ENCODE results near the gene NCKAP5.
A peak's percentile ranks its signal among the peaks of the same experiment; 100 is the strongest.

Gene NCKAP5

DNA sequence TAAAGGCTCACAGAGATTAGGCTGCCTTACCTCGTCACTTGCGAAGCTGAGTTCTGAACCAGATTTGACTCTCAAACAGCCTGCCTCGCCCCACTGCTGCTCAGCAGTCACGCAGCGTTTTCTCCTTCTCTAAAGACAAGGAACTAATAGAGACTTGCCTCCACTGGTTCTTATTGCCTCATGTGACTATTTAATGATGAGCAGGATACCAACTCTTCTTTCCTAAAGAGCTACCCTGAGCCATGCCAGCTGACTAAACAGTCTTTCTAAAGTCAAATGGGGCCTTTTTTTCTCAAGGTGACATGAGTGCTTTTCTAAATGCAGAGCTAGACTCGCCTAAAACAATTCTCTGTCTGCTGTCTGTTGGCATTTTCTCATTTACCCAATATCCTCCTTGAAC lies 147.5 kb downstream of the NCKAP5 start:
- Histone ChIP-seq H3K4me2 (ENCODE audit: insufficient read depth, low read length, poor library complexity, severe bottlenecking) (no peak overlapping the region), H2BK12ac (ENCODE audit: low read length) (no peak overlapping the region), H3K27me3 (ENCODE audit: control insufficient read depth in 3 of 3, insufficient read depth in 3 of 3, low read depth in 1 of 3, low read length in 3 of 3) (no peaks in the 10 kb centered on the region), H3K23ac (ENCODE audit: low read depth, low read length, poor library complexity) (no peak overlapping the region), H3K4me3 (ENCODE audit: low read length in 2 of 2) (no peak overlapping the region), H3K9ac (ENCODE audit: low read depth, low read length, poor library complexity) (no peak overlapping the region), H4K91ac (ENCODE audit: low read depth, low read length, poor library complexity) (no peak overlapping the region), H2AFZ (ENCODE audit: low read length) (no peak overlapping the region), H3K27ac (replicated peaks; ENCODE audit: low read length) (no peak overlapping the region), H2AK5ac (ENCODE audit: low read depth, low read length) (no peak overlapping the region), H3K14ac (ENCODE audit: low read length) (no peak overlapping the region), H3K4ac (ENCODE audit: low read length) (no peak overlapping the region), H4K8ac (ENCODE audit: low read depth, low read length) (no peak overlapping the region), H3K4me1 (ENCODE audit: control insufficient read depth in 2 of 2, insufficient read depth in 1 of 2, low read depth in 1 of 2, low read length in 2 of 2) (peaks cover 25 to 79% of the 10 kb centered on the region in 2 donors), H3K79me1 (ENCODE audit: low read depth, low read length) (no peaks in the 10 kb centered on the region), H2BK5ac (ENCODE audit: low read length) (no peak overlapping the region), H2BK15ac (ENCODE audit: low read length) (no peak overlapping the region), H3K36me3 (replicated peaks in 1 of 2; ENCODE audit: control insufficient read depth in 2 of 2, insufficient read depth in 2 of 2, low read length in 2 of 2) (no peaks in the 10 kb centered on the region), H3K18ac (ENCODE audit: low read length) (no peak overlapping the region), H2BK120ac (ENCODE audit: low read depth, low read length) (no peak overlapping the region), H3K9me3 (replicated peaks in 1 of 2; ENCODE audit: control insufficient read depth in 2 of 2, insufficient read depth in 1 of 2, low read depth in 1 of 2, low read length in 2 of 2) (no peaks in the 10 kb centered on the region)
- no peak for DNase-seq (ENCODE audit: low spot score)
- WGBS, 2 donors (ENCODE audit: extremely low coverage in 2 of 2, insufficient read length in 2 of 2, insufficient replicate concordance in 1 of 2): no CpG with 5 or more reads among the region's 6 CpGs

DNA sequence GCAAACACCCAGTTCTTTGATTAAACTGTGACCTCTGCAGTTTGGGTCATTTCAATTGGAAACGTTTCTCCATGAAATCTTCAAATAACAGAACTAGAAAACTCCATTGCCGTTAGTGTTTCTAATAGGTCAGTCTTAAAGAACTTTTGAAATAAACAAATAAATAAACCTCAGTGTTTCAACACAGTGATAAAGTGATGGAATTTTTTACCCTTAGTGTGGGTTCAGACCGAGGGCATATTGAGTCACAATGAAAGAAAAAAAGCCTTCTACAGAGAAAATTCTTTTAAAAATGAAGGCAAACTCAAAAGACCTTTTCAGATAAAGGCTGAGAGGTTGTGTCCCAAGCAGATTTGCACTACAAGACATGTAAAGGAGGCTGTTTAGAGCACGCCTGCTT lies 149.6 kb downstream of the NCKAP5 start:
- Histone ChIP-seq H2BK15ac (ENCODE audit: low read length) (no peak overlapping the region), H2BK120ac (ENCODE audit: low read depth, low read length) (no peak overlapping the region), H3K4ac (ENCODE audit: low read length) (no peak overlapping the region), H3K79me1 (ENCODE audit: low read depth, low read length) (no peaks in the 10 kb centered on the region), H3K18ac (ENCODE audit: low read length) (no peak overlapping the region), H3K14ac (ENCODE audit: low read length) (no peak overlapping the region), H3K27ac (replicated peaks; ENCODE audit: low read length) (no peak overlapping the region), H3K4me3 (ENCODE audit: low read length in 2 of 2) (no peak overlapping the region), H2AFZ (ENCODE audit: low read length) (no peak overlapping the region), H2BK12ac (ENCODE audit: low read length) (no peak overlapping the region), H3K4me1 (ENCODE audit: control insufficient read depth in 2 of 2, insufficient read depth in 1 of 2, low read depth in 1 of 2, low read length in 2 of 2) (peaks cover 23 to 83% of the 10 kb centered on the region in 2 donors), H4K91ac (ENCODE audit: low read depth, low read length, poor library complexity) (no peak overlapping the region), H3K36me3 (replicated peaks in 1 of 2; ENCODE audit: control insufficient read depth in 2 of 2, insufficient read depth in 2 of 2, low read length in 2 of 2) (peaks cover 0 to 10% of the 10 kb centered on the region in 2 donors), H3K9me3 (replicated peaks in 1 of 2; ENCODE audit: control insufficient read depth in 2 of 2, insufficient read depth in 1 of 2, low read depth in 1 of 2, low read length in 2 of 2) (no peaks in the 10 kb centered on the region), H2BK5ac (ENCODE audit: low read length) (no peak overlapping the region), H3K4me2 (ENCODE audit: insufficient read depth, low read length, poor library complexity, severe bottlenecking) (no peak overlapping the region), H4K8ac (ENCODE audit: low read depth, low read length) (no peak overlapping the region), H3K27me3 (ENCODE audit: control insufficient read depth in 3 of 3, insufficient read depth in 3 of 3, low read depth in 1 of 3, low read length in 3 of 3) (no peaks in the 10 kb centered on the region), H3K9ac (ENCODE audit: low read depth, low read length, poor library complexity) (no peak overlapping the region), H3K23ac (ENCODE audit: low read depth, low read length, poor library complexity) (no peak overlapping the region), H2AK5ac (ENCODE audit: low read depth, low read length) (no peak overlapping the region)
- WGBS, 2 donors (ENCODE audit: extremely low coverage in 2 of 2, insufficient read length in 2 of 2, insufficient replicate concordance in 1 of 2): no CpG with 5 or more reads among the region's 4 CpGs
- no peak for DNase-seq (ENCODE audit: low spot score)

DNA sequence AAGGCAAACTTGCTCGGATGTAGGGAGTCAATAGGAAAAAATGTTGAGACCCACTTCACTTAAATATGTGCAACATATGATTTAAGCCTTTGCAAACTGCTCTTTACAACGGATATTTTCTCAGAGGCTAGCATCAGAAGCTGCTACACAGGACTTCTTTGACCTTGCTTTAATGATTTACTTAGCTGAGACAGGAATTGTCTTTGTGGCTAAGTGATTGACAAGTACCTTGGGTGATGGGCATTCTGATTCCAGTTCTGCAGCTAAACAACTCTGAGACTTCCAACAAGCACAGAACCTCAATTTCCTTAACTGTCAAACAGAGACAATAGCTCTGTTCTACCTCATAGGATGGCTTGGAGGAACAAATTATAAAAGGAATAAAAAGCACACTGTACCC lies 150.2 kb downstream of the NCKAP5 start:
- no peak overlapping the region for H3K4me2 ChIP-seq (ENCODE audit: insufficient read depth, low read length, poor library complexity, severe bottlenecking)
- no CpG with 5 or more reads among the region's 2 CpGs for WGBS, 2 donors (ENCODE audit: extremely low coverage in 2 of 2, insufficient read length in 2 of 2, insufficient replicate concordance in 1 of 2)
- H3K79me1 ChIP-seq (ENCODE audit: low read depth, low read length): no peaks in the 10 kb centered on the region
- H3K23ac ChIP-seq (ENCODE audit: low read depth, low read length, poor library complexity): no peak overlapping the region
- H3K9me3 ChIP-seq (replicated peaks in 1 of 2; ENCODE audit: control insufficient read depth in 2 of 2, insufficient read depth in 1 of 2, low read depth in 1 of 2, low read length in 2 of 2): no peaks in the 10 kb centered on the region
- no peak overlapping the region for H3K18ac ChIP-seq (ENCODE audit: low read length)
- H3K4me3 ChIP-seq (ENCODE audit: low read length in 2 of 2): no peak overlapping the region
- no peak overlapping the region for H3K27ac ChIP-seq (replicated peaks; ENCODE audit: low read length)
- no peak overlapping the region for H2BK120ac ChIP-seq (ENCODE audit: low read depth, low read length)
- DNase-seq (ENCODE audit: low spot score): no peak
- H3K36me3 ChIP-seq (replicated peaks in 1 of 2; ENCODE audit: control insufficient read depth in 2 of 2, insufficient read depth in 2 of 2, low read length in 2 of 2): peaks cover 0 to 15% of the 10 kb centered on the region in 2 donors
- H2BK12ac ChIP-seq (ENCODE audit: low read length): no peak overlapping the region
- no peak overlapping the region for H3K14ac ChIP-seq (ENCODE audit: low read length)
- no peak overlapping the region for H2BK15ac ChIP-seq (ENCODE audit: low read length)
- H3K27me3 ChIP-seq (ENCODE audit: control insufficient read depth in 3 of 3, insufficient read depth in 3 of 3, low read depth in 1 of 3, low read length in 3 of 3): no peaks in the 10 kb centered on the region
- no peak overlapping the region for H3K9ac ChIP-seq (ENCODE audit: low read depth, low read length, poor library complexity)
- H2AK5ac ChIP-seq (ENCODE audit: low read depth, low read length): no peak overlapping the region
- no peak overlapping the region for H2BK5ac ChIP-seq (ENCODE audit: low read length)
- H4K91ac ChIP-seq (ENCODE audit: low read depth, low read length, poor library complexity): no peak overlapping the region
- H3K4ac ChIP-seq (ENCODE audit: low read length): no peak overlapping the region
- H3K4me1 ChIP-seq (ENCODE audit: control insufficient read depth in 2 of 2, insufficient read depth in 1 of 2, low read depth in 1 of 2, low read length in 2 of 2): peaks cover 23 to 77% of the 10 kb centered on the region in 2 donors
- H2AFZ ChIP-seq (ENCODE audit: low read length): no peak overlapping the region
- no peak overlapping the region for H4K8ac ChIP-seq (ENCODE audit: low read depth, low read length)

DNA sequence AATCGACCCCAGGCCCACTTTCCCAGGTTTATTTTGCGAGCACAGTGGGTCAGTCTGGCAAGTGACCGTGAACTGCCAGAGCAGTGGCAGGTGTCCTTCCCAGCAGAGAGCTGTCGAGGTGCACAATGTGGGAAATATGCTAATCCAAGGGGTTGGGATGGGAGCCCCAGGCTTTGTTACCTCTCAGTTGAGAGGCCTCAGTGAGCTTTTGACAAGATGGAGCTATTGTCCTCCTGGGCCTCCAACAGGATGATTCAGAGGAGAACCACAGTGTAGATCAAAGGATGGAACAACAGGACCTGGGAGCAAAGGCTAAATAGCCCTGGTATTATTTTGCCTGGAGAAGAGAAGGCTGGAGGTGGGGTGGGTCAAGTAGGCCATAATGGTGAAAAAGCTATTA lies 150.8 kb downstream of the NCKAP5 start:
- Histone ChIP-seq H3K27ac (replicated peaks; ENCODE audit: low read length) (no peak overlapping the region), H3K4ac (ENCODE audit: low read length) (no peak overlapping the region), H2BK12ac (ENCODE audit: low read length) (no peak overlapping the region)

More for the DNA sequence above, 150.8 kb downstream of the NCKAP5 start:
- Histone ChIP-seq H3K27me3 (ENCODE audit: control insufficient read depth in 3 of 3, insufficient read depth in 3 of 3, low read depth in 1 of 3, low read length in 3 of 3) (no peaks in the 10 kb centered on the region), H2BK15ac (ENCODE audit: low read length) (no peak overlapping the region), H3K79me1 (ENCODE audit: low read depth, low read length) (no peaks in the 10 kb centered on the region), H2AFZ (ENCODE audit: low read length) (no peak overlapping the region), H3K36me3 (replicated peaks in 1 of 2; ENCODE audit: control insufficient read depth in 2 of 2, insufficient read depth in 2 of 2, low read length in 2 of 2) (peaks cover 0 to 20% of the 10 kb centered on the region in 2 donors), H4K8ac (ENCODE audit: low read depth, low read length) (no peak overlapping the region), H3K18ac (ENCODE audit: low read length) (no peak overlapping the region), H3K23ac (ENCODE audit: low read depth, low read length, poor library complexity) (no peak overlapping the region), H2BK120ac (ENCODE audit: low read depth, low read length) (no peak overlapping the region), H3K14ac (ENCODE audit: low read length) (no peak overlapping the region), H3K9me3 (replicated peaks in 1 of 2; ENCODE audit: control insufficient read depth in 2 of 2, insufficient read depth in 1 of 2, low read depth in 1 of 2, low read length in 2 of 2) (no peaks in the 10 kb centered on the region), H3K9ac (ENCODE audit: low read depth, low read length, poor library complexity) (no peak overlapping the region), H2AK5ac (ENCODE audit: low read depth, low read length) (no peak overlapping the region), H4K91ac (ENCODE audit: low read depth, low read length, poor library complexity) (no peak overlapping the region), H3K4me1 (ENCODE audit: control insufficient read depth in 2 of 2, insufficient read depth in 1 of 2, low read depth in 1 of 2, low read length in 2 of 2) (peaks cover 22 to 71% of the 10 kb centered on the region in 2 donors), H3K4me2 (ENCODE audit: insufficient read depth, low read length, poor library complexity, severe bottlenecking) (no peak overlapping the region), H2BK5ac (ENCODE audit: low read length) (no peak overlapping the region), H3K4me3 (ENCODE audit: low read length in 2 of 2) (no peak overlapping the region)
- DNase-seq (ENCODE audit: low spot score): peak; percentile 56
- no CpG with 5 or more reads among the region's 4 CpGs for WGBS, 2 donors (ENCODE audit: extremely low coverage in 2 of 2, insufficient read length in 2 of 2, insufficient replicate concordance in 1 of 2)
